Natural killer cell (primary cell): ENCODE results near the gene PHF1. TPM values are rescaled to one million over a fixed set of nuclear protein-coding genes. Genes with fewer than 3 reads are reported as not detected.

Experiments
- ATAC-seq, 3 donors: fragments of 150-1000 bp in 2 of 3; fragments of 200-7000 bp in 1 of 3; cut with Tn5 transposase; 1 replicate in 1 of 3; 2 replicates in 2 of 3; pipeline ENCODE4 v1.10.0; 2021; ENCODE audit warnings: mild to moderate bottlenecking in 2 of 3, moderate library complexity in 2 of 3
- DNase-seq, 2 donors: peaks; one replicate each; pipeline versions ENCODE4 v3.0.0 to v3.0.0-alpha.2; 2013 to 2021; ENCODE audit warnings: mixed read lengths in 1 of 2
- H3K27ac ChIP-seq: one replicate; pipeline ENCODE4 v1.5.1; 2013; ENCODE audit warnings: mild to moderate bottlenecking, low read length
- H3K27me3 ChIP-seq: one replicate; pipeline ENCODE4 v1.6.1; 2013; ENCODE audit warnings: low read length; ENCODE audit not compliant: control insufficient read depth, insufficient read depth
- H3K36me3 ChIP-seq: one replicate; pipeline ENCODE4 v1.6.1; 2013; ENCODE audit warnings: low read length; ENCODE audit not compliant: control insufficient read depth, insufficient read depth
- H3K4me1 ChIP-seq: one replicate; pipeline ENCODE4 v1.6.1; 2013; ENCODE audit warnings: low read length; ENCODE audit not compliant: control insufficient read depth, insufficient read depth
- H3K4me3 ChIP-seq: one replicate; pipeline ENCODE4 v1.5.1; 2013; ENCODE audit warnings: low read length
- H3K9me3 ChIP-seq: one replicate; pipeline ENCODE4 v1.6.1; 2013; ENCODE audit warnings: low read length; ENCODE audit not compliant: control insufficient read depth, insufficient read depth
- H3K27ac Mint-ChIP-seq, 2 donors: one replicate each; pipeline ENCODE4 v1.8.0; 2022; ENCODE audit warnings: mild to moderate bottlenecking in 2 of 2, mixed read lengths in 2 of 2, moderate library complexity in 1 of 2
- H3K27me3 Mint-ChIP-seq, 2 donors: one replicate each; pipeline ENCODE4 v1.8.0; 2022; ENCODE audit warnings: low read depth in 2 of 2, mixed read lengths in 2 of 2
- H3K36me3 Mint-ChIP-seq: one replicate; pipeline ENCODE4 v1.8.0; 2022; ENCODE audit warnings: mixed read lengths
- H3K4me1 Mint-ChIP-seq, 2 donors: one replicate each; pipeline ENCODE4 v1.8.0; 2022; ENCODE audit warnings: mixed read lengths in 2 of 2
- H3K4me3 Mint-ChIP-seq: one replicate; pipeline ENCODE4 v1.8.0; 2022; ENCODE audit warnings: mild to moderate bottlenecking, moderate library complexity, mixed read lengths
- H3K9me3 Mint-ChIP-seq, 2 donors: one replicate each; pipeline ENCODE4 v1.8.0; 2022; ENCODE audit warnings: mixed read lengths in 2 of 2
- CTCF ChIP-seq: fragments of 200-600 bp; IDR thresholded peaks from one replicate; pipeline ENCODE4 v1.8.0; 2022; ENCODE audit warnings: antibody characterized with exemption
- WGBS: methylation state at CpG from one replicate; pipeline ENCODE4 v1.1.7; 2013; ENCODE audit warnings: missing lambda C conversion rate; ENCODE audit not compliant: insufficient coverage; 5-methylcytosine and 5-hydroxymethylcytosine counted together
- intact Hi-C: fragments of 100-400 bp; cut with micrococcal nuclease; formaldehyde crosslinking; loops from one replicate; pipeline ENCODE4 v1.14.2; 2022
- total RNA-seq, 4 donors: library from RNA; stranded (reverse); fragments of 120-200 nt in 1 of 4; gene quantifications; one replicate each; pipeline versions ENCODE4 v1.2.3 to v1.2.4, GENCODE V29; 2013 to 2022

Gene PHF1
- total RNA-seq, 3 donors from 2014 or later (not counting 1 experiment from before 2014, with no cell fraction given): 262 to 392 (median 322) TPM

GRCh38 chr6:33443619-33444504 lies 33.0 kb downstream of the PHF1 start:
- H3K4me1 Mint-ChIP-seq: peaks cover 0 to 22% of the 10 kb centered on the region in 2 donors
- H3K27ac Mint-ChIP-seq: no peak overlapping the region
- ATAC-seq (no peak), DNase-seq (no peak)
- TF ChIP-seq CTCF: no peak
- no peaks in the 10 kb centered on the region for H3K36me3 Mint-ChIP-seq
- H3K27ac ChIP-seq: no peak overlapping the region
- H3K27me3 ChIP-seq: no peaks in the 10 kb centered on the region
- no peaks in the 10 kb centered on the region for H3K27me3 Mint-ChIP-seq
- H3K4me3 ChIP-seq: no peak overlapping the region
- peaks cover 19% of the 10 kb centered on the region for H3K36me3 ChIP-seq
- WGBS: 95% methylated on average over 18 of the region's 18 CpGs
- H3K4me1 ChIP-seq: no peaks in the 10 kb centered on the region
- no peak overlapping the region for H3K4me3 Mint-ChIP-seq
- H3K9me3 ChIP-seq: no peaks in the 10 kb centered on the region
- intact Hi-C loops: no loop called here
- H3K9me3 Mint-ChIP-seq: no peaks in the 10 kb centered on the region

DNA sequence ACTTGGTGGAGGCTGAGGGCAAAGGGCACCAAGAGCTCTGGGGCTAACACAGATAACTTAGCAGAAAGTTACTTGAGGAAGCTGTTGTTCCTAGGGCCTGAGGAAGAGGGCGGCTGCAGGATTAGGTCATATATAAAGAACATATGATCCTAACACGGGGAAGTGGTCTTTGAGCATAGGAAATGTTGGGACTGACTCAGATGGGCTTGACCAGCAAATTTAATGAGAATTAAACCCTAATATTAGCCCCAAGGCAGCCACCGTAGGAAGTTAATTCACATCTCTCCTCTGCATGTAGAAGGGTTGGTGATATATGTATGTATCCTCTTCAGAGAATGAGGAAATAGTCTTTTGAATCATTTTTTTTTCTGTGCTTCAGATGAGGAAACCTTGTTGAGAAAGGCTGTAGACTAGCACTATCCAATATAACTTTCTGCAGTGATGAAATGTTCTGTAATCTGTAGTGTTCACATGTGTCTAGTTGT lies 34.3 kb downstream of the PHF1 start:
- Histone ChIP-seq H3K27ac (no peak overlapping the region), H3K27me3 (no peaks in the 10 kb centered on the region), H3K4me1 (no peaks in the 10 kb centered on the region), H3K36me3 (peaks cover 15% of the 10 kb centered on the region), H3K4me3 (no peak overlapping the region), H3K9me3 (no peaks in the 10 kb centered on the region)
- WGBS: 94% methylated on average over 2 of the region's 3 CpGs
- H3K9me3 Mint-ChIP-seq: no peaks in the 10 kb centered on the region
- DNase-seq: no peak
- peaks cover 0 to 26% of the 10 kb centered on the region in 2 donors for H3K4me1 Mint-ChIP-seq
- TF ChIP-seq CTCF: no peak
- no peak for ATAC-seq
- H3K36me3 Mint-ChIP-seq: no peaks in the 10 kb centered on the region
- no peak overlapping the region for H3K27ac Mint-ChIP-seq
- H3K27me3 Mint-ChIP-seq: no peaks in the 10 kb centered on the region
- intact Hi-C loops: no loop called here
- H3K4me3 Mint-ChIP-seq: no peak overlapping the region

DNA sequence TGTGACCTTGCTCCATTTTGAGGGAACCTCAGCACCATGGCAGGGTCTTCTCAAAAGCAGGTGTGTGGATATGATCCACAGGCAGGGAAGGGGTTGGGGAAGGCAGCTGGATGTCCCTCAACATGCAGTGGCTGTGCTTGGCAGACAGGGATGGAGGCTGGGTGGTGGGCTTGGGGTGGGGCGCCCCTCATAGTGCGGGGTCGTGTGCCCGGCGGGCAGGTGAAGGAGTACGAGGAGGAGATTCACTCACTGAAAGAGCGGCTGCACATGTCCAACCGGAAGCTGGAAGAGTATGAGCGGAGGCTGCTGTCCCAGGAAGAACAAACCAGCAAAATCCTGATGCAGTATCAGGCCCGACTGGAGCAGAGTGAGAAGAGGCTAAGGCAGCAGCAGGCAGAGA lies 35.5 kb downstream of the PHF1 start:
- H3K4me1 Mint-ChIP-seq: peaks cover 0 to 26% of the 10 kb centered on the region in 2 donors
- H3K9me3 Mint-ChIP-seq: no peaks in the 10 kb centered on the region
- TF ChIP-seq CTCF: no peak
- H3K27ac Mint-ChIP-seq: no peak overlapping the region
- H3K4me3 Mint-ChIP-seq: no peak overlapping the region
- H3K36me3 Mint-ChIP-seq: no peaks in the 10 kb centered on the region
- H3K4me3 ChIP-seq: no peak overlapping the region
- no peak for ATAC-seq
- no peak for DNase-seq
- 96% methylated on average over 10 of the region's 10 CpGs for WGBS
- H3K36me3 ChIP-seq: peaks cover 13% of the 10 kb centered on the region
- intact Hi-C loops: no loop called here
- H3K9me3 ChIP-seq: no peaks in the 10 kb centered on the region
- no peaks in the 10 kb centered on the region for H3K4me1 ChIP-seq
- H3K27me3 Mint-ChIP-seq: no peaks in the 10 kb centered on the region
- no peaks in the 10 kb centered on the region for H3K27me3 ChIP-seq
- no peak overlapping the region for H3K27ac ChIP-seq
